Suprapubic skin (tissue), 4 donors: ENCODE results near the gene DVL3.

Experiments
- CTCF ChIP-seq, 2 donors: fragments of 200-600 bp in 1 of 2; fragments of 450-650 bp in 1 of 2; sonication (generic) in 1 of 2; IDR thresholded peaks; one replicate each; pipeline ENCODE4 v1.5.1; 2016 to 2019; ENCODE audit warnings: antibody characterized with exemption in 2 of 2, mild to moderate bottlenecking in 1 of 2, moderate library complexity in 1 of 2
- POLR2A ChIP-seq, 2 donors: fragments of 450-650 bp; IDR thresholded peaks; one replicate each; pipeline ENCODE4 v1.6.1; 2017; ENCODE audit warnings: antibody characterized with exemption in 2 of 2, mild to moderate bottlenecking in 2 of 2, moderate library complexity in 2 of 2
- POLR2AphosphoS5 ChIP-seq, 3 donors: sonication (generic); formaldehyde crosslinking; IDR thresholded peaks; one replicate each; pipeline ENCODE4 v1.6.1; 2017; ENCODE audit warnings: antibody characterized with exemption in 3 of 3

GRCh38 chr3:184209146-184209923, 54.2 kb downstream of the DVL3 start:
- no peak for TF ChIP-seq POLR2AphosphoS5 (IDR thresholded peaks at IDR 0.05)
- TF ChIP-seq POLR2A (IDR thresholded peaks at IDR 0.05) = no peak
- no peak for TF ChIP-seq CTCF (IDR thresholded peaks at IDR 0.05)
